Natural killer cell (primary cell): ENCODE results near the gene PPP1R36. TPM values are rescaled to one million over a fixed set of nuclear protein-coding genes. Genes with fewer than 3 reads are reported as not detected.

Source experiments
- ATAC-seq, 3 donors: fragments of 150-1000 bp in 2 of 3; fragments of 200-7000 bp in 1 of 3; cut with Tn5 transposase; 1 replicate in 1 of 3; 2 replicates in 2 of 3; pipeline ENCODE4 v1.10.0; 2021; ENCODE audit warnings: mild to moderate bottlenecking in 2 of 3, moderate library complexity in 2 of 3
- DNase-seq, 2 donors: peaks; one replicate each; pipeline versions ENCODE4 v3.0.0 to v3.0.0-alpha.2; 2013 to 2021; ENCODE audit warnings: mixed read lengths in 1 of 2
- H3K27ac ChIP-seq: one replicate; pipeline ENCODE4 v1.5.1; 2013; ENCODE audit warnings: mild to moderate bottlenecking, low read length
- H3K27me3 ChIP-seq: one replicate; pipeline ENCODE4 v1.6.1; 2013; ENCODE audit warnings: low read length; ENCODE audit not compliant: control insufficient read depth, insufficient read depth
- H3K36me3 ChIP-seq: one replicate; pipeline ENCODE4 v1.6.1; 2013; ENCODE audit warnings: low read length; ENCODE audit not compliant: control insufficient read depth, insufficient read depth
- H3K4me1 ChIP-seq: one replicate; pipeline ENCODE4 v1.6.1; 2013; ENCODE audit warnings: low read length; ENCODE audit not compliant: control insufficient read depth, insufficient read depth
- H3K4me3 ChIP-seq: one replicate; pipeline ENCODE4 v1.5.1; 2013; ENCODE audit warnings: low read length
- H3K9me3 ChIP-seq: one replicate; pipeline ENCODE4 v1.6.1; 2013; ENCODE audit warnings: low read length; ENCODE audit not compliant: control insufficient read depth, insufficient read depth
- H3K27ac Mint-ChIP-seq, 2 donors: one replicate each; pipeline ENCODE4 v1.8.0; 2022; ENCODE audit warnings: mild to moderate bottlenecking in 2 of 2, mixed read lengths in 2 of 2, moderate library complexity in 1 of 2
- H3K27me3 Mint-ChIP-seq, 2 donors: one replicate each; pipeline ENCODE4 v1.8.0; 2022; ENCODE audit warnings: low read depth in 2 of 2, mixed read lengths in 2 of 2
- H3K36me3 Mint-ChIP-seq: one replicate; pipeline ENCODE4 v1.8.0; 2022; ENCODE audit warnings: mixed read lengths
- H3K4me1 Mint-ChIP-seq, 2 donors: one replicate each; pipeline ENCODE4 v1.8.0; 2022; ENCODE audit warnings: mixed read lengths in 2 of 2
- H3K4me3 Mint-ChIP-seq: one replicate; pipeline ENCODE4 v1.8.0; 2022; ENCODE audit warnings: mild to moderate bottlenecking, moderate library complexity, mixed read lengths
- H3K9me3 Mint-ChIP-seq, 2 donors: one replicate each; pipeline ENCODE4 v1.8.0; 2022; ENCODE audit warnings: mixed read lengths in 2 of 2
- CTCF ChIP-seq: fragments of 200-600 bp; IDR thresholded peaks from one replicate; pipeline ENCODE4 v1.8.0; 2022; ENCODE audit warnings: antibody characterized with exemption
- WGBS: methylation state at CpG from one replicate; pipeline ENCODE4 v1.1.7; 2013; ENCODE audit warnings: missing lambda C conversion rate; ENCODE audit not compliant: insufficient coverage; 5-methylcytosine and 5-hydroxymethylcytosine counted together
- intact Hi-C: fragments of 100-400 bp; cut with micrococcal nuclease; formaldehyde crosslinking; loops from one replicate; pipeline ENCODE4 v1.14.2; 2022
- total RNA-seq, 4 donors: library from RNA; stranded (reverse); fragments of 120-200 nt in 1 of 4; gene quantifications; one replicate each; pipeline versions ENCODE4 v1.2.3 to v1.2.4, GENCODE V29; 2013 to 2022

Gene PPP1R36
- total RNA-seq, 3 donors from 2014 or later (not counting 1 experiment from before 2014, with no cell fraction given): 0.60 to 1.2 (median 1.0) TPM

- TF ChIP-seq CTCF: no peak
- no peak overlapping the region for H3K27ac Mint-ChIP-seq
- H3K36me3 ChIP-seq: no peaks in the 10 kb centered on the region
- no peak overlapping the region for H3K4me3 ChIP-seq
- H3K4me1 ChIP-seq: no peaks in the 10 kb centered on the region
- H3K9me3 Mint-ChIP-seq: no peaks in the 10 kb centered on the region
- no peaks in the 10 kb centered on the region for H3K9me3 ChIP-seq
- no peaks in the 10 kb centered on the region for H3K27me3 ChIP-seq
- no peaks in the 10 kb centered on the region for H3K36me3 Mint-ChIP-seq
- peaks cover 21 to 56% of the 10 kb centered on the region in 2 donors for H3K27me3 Mint-ChIP-seq
- no peaks in the 10 kb centered on the region for H3K4me1 Mint-ChIP-seq
- DNase-seq (no peak), ATAC-seq (no peak)
- no peak overlapping the region for H3K27ac ChIP-seq
- intact Hi-C loops: no loop called here
- H3K4me3 Mint-ChIP-seq: no peak overlapping the region
- WGBS: no CpG with 5 or more reads among the region's 1 CpG
Measured at GRCh38 chr14:64604001-64604400, 54.2 kb downstream of the PPP1R36 start.

- H3K36me3 Mint-ChIP-seq: no peaks in the 10 kb centered on the region
- H3K4me1 Mint-ChIP-seq: no peaks in the 10 kb centered on the region
- no peak for TF ChIP-seq CTCF
- ATAC-seq (no peak), DNase-seq (no peak)
- H3K27ac Mint-ChIP-seq: no peak overlapping the region
- Histone ChIP-seq H3K27ac (no peak overlapping the region), H3K36me3 (no peaks in the 10 kb centered on the region), H3K27me3 (no peaks in the 10 kb centered on the region), H3K4me3 (no peak overlapping the region), H3K9me3 (no peaks in the 10 kb centered on the region), H3K4me1 (no peaks in the 10 kb centered on the region)
- no peaks in the 10 kb centered on the region for H3K9me3 Mint-ChIP-seq
- H3K27me3 Mint-ChIP-seq: peaks cover 21 to 49% of the 10 kb centered on the region in 2 donors
- WGBS: 57% methylated on average over 6 of the region's 6 CpGs
- no peak overlapping the region for H3K4me3 Mint-ChIP-seq
- intact Hi-C loops: no loop called here
Measured at GRCh38 chr14:64604881-64605280, 55.1 kb downstream of the PPP1R36 start.

GRCh38 chr14:64605926-64606685 is 56.3 kb downstream of the PPP1R36 start:
- H3K4me3 Mint-ChIP-seq: no peak overlapping the region
- no peak overlapping the region for H3K4me3 ChIP-seq
- 88% methylated on average over 9 of the region's 9 CpGs for WGBS
- peaks cover 13 to 40% of the 10 kb centered on the region in 2 donors for H3K27me3 Mint-ChIP-seq
- ATAC-seq (no peak), DNase-seq (no peak)
- no peaks in the 10 kb centered on the region for H3K9me3 Mint-ChIP-seq
- no peaks in the 10 kb centered on the region for H3K9me3 ChIP-seq
- H3K4me1 Mint-ChIP-seq: no peaks in the 10 kb centered on the region
- no peaks in the 10 kb centered on the region for H3K36me3 ChIP-seq
- H3K27ac Mint-ChIP-seq: no peak overlapping the region
- no peaks in the 10 kb centered on the region for H3K27me3 ChIP-seq
- intact Hi-C loops: no loop called here
- no peak overlapping the region for H3K27ac ChIP-seq
- no peaks in the 10 kb centered on the region for H3K36me3 Mint-ChIP-seq
- TF ChIP-seq CTCF: no peak
- no peaks in the 10 kb centered on the region for H3K4me1 ChIP-seq
